IPS-18c (cell line): ENCODE results near the gene CETN3.
"Not testable (repeated sequence)": the region's sequence is repeated elsewhere in the genome, so short reads cannot be mapped to it uniquely, and the experiment has no call there.

Experiments used
- H3K4me3 ChIP-seq: 2 replicates; pipeline ENCODE4 v1.7.0; 2013; ENCODE audit warnings: low read depth, mild to moderate bottlenecking, low read length, moderate library complexity; ENCODE audit not compliant: insufficient read depth
- H3K9me3 ChIP-seq: one replicate; pipeline ENCODE4 v1.6.1; 2013; ENCODE audit warnings: mild to moderate bottlenecking, low read length, moderate library complexity; ENCODE audit not compliant: control insufficient read depth, insufficient read depth

Gene CETN3

GRCh38 chr5:90353254-90353653 lies 56.3 kb downstream of the CETN3 start:
- Histone ChIP-seq H3K4me3 (no peak overlapping the region), H3K9me3 (no peaks in the 10 kb centered on the region)

GRCh38 chr5:90351101-90351500 lies 58.5 kb downstream of the CETN3 start:
- H3K4me3 ChIP-seq = no peak overlapping the region
- H3K9me3 ChIP-seq = no peaks in the 10 kb centered on the region

- Histone ChIP-seq H3K4me3 (no peak overlapping the region), H3K9me3 (no peaks in the 10 kb centered on the region)
Measured at GRCh38 chr5:90347462-90347861, 62.1 kb downstream of the CETN3 start.

GRCh38 chr5:90345684-90346083 lies 63.9 kb downstream of the CETN3 start:
- Histone ChIP-seq H3K4me3 (no peak overlapping the region), H3K9me3 (no peaks in the 10 kb centered on the region)

GRCh38 chr5:90344689-90345088 lies 64.9 kb downstream of the CETN3 start:
- Histone ChIP-seq H3K9me3 (no peaks in the 10 kb centered on the region), H3K4me3 (no peak overlapping the region)

- not testable (repeated sequence) for H3K4me3 ChIP-seq, H3K9me3 ChIP-seq
Measured at GRCh38 chr5:90343731-90344130, 65.8 kb downstream of the CETN3 start.

GRCh38 chr5:90342576-90342975 lies 67.0 kb downstream of the CETN3 start:
- Histone ChIP-seq H3K4me3 (no peak overlapping the region), H3K9me3 (no peaks in the 10 kb centered on the region)
